ENCODE results near the gene CXCL1.

Gene CXCL1

GRCh38 chr4:73869130-73870055, at the start of gene CXCL1:
TSS of gene CXCL1 (plus strand) at chr4:73869393. CDS start at chr4:73869471, 78 bp downstream.
- no peak for DNase-seq (ENCODE audit: low read depth, low spot score)
- H3K4me1 ChIP-seq (ENCODE audit: control insufficient read depth, insufficient read depth, low read length), result no peaks in the 10 kb centered on the region
- no peaks in the 10 kb centered on the region for H3K9me3 ChIP-seq (ENCODE audit: control insufficient read depth, insufficient read depth, low read length)
- no peaks in the 10 kb centered on the region for H3K36me3 ChIP-seq (ENCODE audit: control insufficient read depth, insufficient read depth, low read length)
- peaks cover 2% of the 10 kb centered on the region; the same call in 1 of the 2 replicates for H3K27me3 ChIP-seq (ENCODE audit: control insufficient read depth, insufficient read depth, low read length)
- H3K27ac ChIP-seq (ENCODE audit: low read length), result no peak within 1 kb of the TSS
- peak within 1 kb of the TSS; percentile 69 for H3K4me3 ChIP-seq (ENCODE audit: low read length)
- WGBS (ENCODE audit: insufficient coverage, insufficient read length), result no CpG with 5 or more reads among the region's 61 CpGs

DNA sequence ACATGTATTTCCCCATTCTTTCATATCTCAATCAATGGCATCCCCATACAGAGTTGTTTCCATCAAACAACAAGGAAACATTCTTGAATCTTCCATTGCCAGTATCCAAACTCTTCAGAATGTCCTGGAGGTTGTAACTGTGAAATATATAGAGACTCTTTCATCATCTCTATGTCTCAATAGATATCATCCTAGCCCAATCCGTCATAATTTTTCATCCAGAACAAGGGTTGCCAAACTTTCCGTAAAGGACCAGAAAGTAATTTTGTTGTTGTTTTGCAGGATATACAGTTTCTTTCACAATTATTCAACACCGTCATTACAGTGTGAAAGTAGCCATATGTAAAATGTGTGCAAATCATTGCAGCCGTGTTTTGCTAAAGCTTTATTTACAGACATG, 47.9 kb upstream of the CXCL1 start:
- WGBS (ENCODE audit: insufficient coverage, insufficient read length), result no CpG with 5 or more reads among the region's 4 CpGs
- no peak overlapping the region for H3K27ac ChIP-seq (ENCODE audit: low read length)
- no peak for DNase-seq (ENCODE audit: low read depth, low spot score)
- H3K4me1 ChIP-seq (ENCODE audit: control insufficient read depth, insufficient read depth, low read length), result no peaks in the 10 kb centered on the region
- H3K36me3 ChIP-seq (ENCODE audit: control insufficient read depth, insufficient read depth, low read length), result no peaks in the 10 kb centered on the region
- H3K4me3 ChIP-seq (ENCODE audit: low read length), result no peak overlapping the region
- no peaks in the 10 kb centered on the region for H3K27me3 ChIP-seq (ENCODE audit: control insufficient read depth, insufficient read depth, low read length)
- H3K9me3 ChIP-seq (ENCODE audit: control insufficient read depth, insufficient read depth, low read length), result no peaks in the 10 kb centered on the region

GRCh38 chr4:73822389-73822788, 46.8 kb upstream of the CXCL1 start:
- Histone ChIP-seq H3K4me3 (ENCODE audit: low read length) (no peak overlapping the region), H3K36me3 (ENCODE audit: control insufficient read depth, insufficient read depth, low read length) (no peaks in the 10 kb centered on the region), H3K27me3 (ENCODE audit: control insufficient read depth, insufficient read depth, low read length) (no peaks in the 10 kb centered on the region), H3K4me1 (ENCODE audit: control insufficient read depth, insufficient read depth, low read length) (no peaks in the 10 kb centered on the region), H3K27ac (ENCODE audit: low read length) (no peak overlapping the region), H3K9me3 (ENCODE audit: control insufficient read depth, insufficient read depth, low read length) (no peaks in the 10 kb centered on the region)
- no CpG with 5 or more reads among the region's 3 CpGs for WGBS (ENCODE audit: insufficient coverage, insufficient read length)
- DNase-seq (ENCODE audit: low read depth, low spot score), result no peak

DNA sequence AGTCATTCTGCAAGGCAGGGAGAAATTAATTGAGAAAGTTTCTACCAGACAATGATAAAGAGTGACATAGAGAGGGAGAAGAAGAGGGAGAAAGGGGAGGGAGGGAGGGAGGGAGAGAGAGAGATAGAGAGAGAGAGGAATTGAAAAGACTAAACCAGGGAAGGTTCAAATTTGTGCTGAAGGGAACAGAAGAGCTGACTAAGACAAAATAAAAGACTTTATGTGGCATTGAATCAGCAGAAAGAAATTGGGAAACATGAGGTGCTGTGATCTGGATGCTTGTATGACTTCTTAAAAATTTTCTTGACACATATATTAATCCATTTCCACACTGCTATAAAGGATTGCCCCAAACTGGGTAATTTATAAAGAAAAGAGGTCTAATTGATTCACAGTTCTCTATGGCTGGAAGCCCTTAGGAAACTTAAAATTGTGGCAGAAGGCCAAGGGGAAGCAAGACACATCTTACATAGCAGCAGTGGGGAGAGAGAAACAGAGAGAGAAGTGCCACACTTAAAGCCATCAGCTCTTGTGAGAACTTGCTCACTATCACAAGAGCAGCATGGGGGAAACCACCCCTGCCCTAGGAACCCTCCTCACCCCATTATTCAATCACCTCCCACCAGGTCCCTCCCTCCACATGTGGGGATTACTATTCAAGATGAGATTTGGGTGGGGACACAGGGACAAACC, 46.2 kb upstream of the CXCL1 start:
- Histone ChIP-seq H3K27me3 (ENCODE audit: control insufficient read depth, insufficient read depth, low read length) (no peaks in the 10 kb centered on the region), H3K9me3 (ENCODE audit: control insufficient read depth, insufficient read depth, low read length) (no peaks in the 10 kb centered on the region), H3K4me1 (ENCODE audit: control insufficient read depth, insufficient read depth, low read length) (no peaks in the 10 kb centered on the region), H3K36me3 (ENCODE audit: control insufficient read depth, insufficient read depth, low read length) (no peaks in the 10 kb centered on the region), H3K27ac (ENCODE audit: low read length) (no peak overlapping the region), H3K4me3 (ENCODE audit: low read length) (no peak overlapping the region)
- no peak for DNase-seq (ENCODE audit: low read depth, low spot score)

DNA sequence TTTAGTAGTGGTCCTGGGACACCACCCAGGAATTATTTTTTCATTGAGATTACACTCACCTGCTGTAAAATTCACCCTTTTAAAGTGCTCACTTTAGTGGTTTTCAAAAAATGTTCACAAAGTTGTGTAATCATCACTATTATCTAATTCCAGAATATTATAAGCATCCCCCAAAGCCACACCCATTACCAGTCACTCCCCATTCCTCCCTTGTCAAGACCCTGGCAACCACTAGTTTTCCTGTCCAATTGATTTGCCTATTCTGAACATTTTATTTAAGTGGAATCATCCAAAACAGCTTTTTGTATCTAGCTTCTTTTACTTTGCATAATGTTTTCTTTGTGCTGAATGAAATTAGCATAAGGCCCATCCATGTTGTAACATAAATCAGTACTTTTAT, 45.4 kb upstream of the CXCL1 start:
- Histone ChIP-seq H3K4me3 (ENCODE audit: low read length) (no peak overlapping the region), H3K27me3 (ENCODE audit: control insufficient read depth, insufficient read depth, low read length) (no peaks in the 10 kb centered on the region), H3K36me3 (ENCODE audit: control insufficient read depth, insufficient read depth, low read length) (no peaks in the 10 kb centered on the region), H3K4me1 (ENCODE audit: control insufficient read depth, insufficient read depth, low read length) (no peaks in the 10 kb centered on the region), H3K27ac (ENCODE audit: low read length) (no peak overlapping the region), H3K9me3 (ENCODE audit: control insufficient read depth, insufficient read depth, low read length) (no peaks in the 10 kb centered on the region)
- no peak for DNase-seq (ENCODE audit: low read depth, low spot score)

- Histone ChIP-seq H3K4me3 (ENCODE audit: low read length) (no peak overlapping the region), H3K27me3 (ENCODE audit: control insufficient read depth, insufficient read depth, low read length) (no peaks in the 10 kb centered on the region), H3K4me1 (ENCODE audit: control insufficient read depth, insufficient read depth, low read length) (no peaks in the 10 kb centered on the region), H3K27ac (ENCODE audit: low read length) (no peak overlapping the region), H3K36me3 (ENCODE audit: control insufficient read depth, insufficient read depth, low read length) (no peaks in the 10 kb centered on the region), H3K9me3 (ENCODE audit: control insufficient read depth, insufficient read depth, low read length) (no peaks in the 10 kb centered on the region)
- WGBS (ENCODE audit: insufficient coverage, insufficient read length), result no CpG with 5 or more reads among the region's 3 CpGs
- no peak for DNase-seq (ENCODE audit: low read depth, low spot score)
Observed at GRCh38 chr4:73828956-73829355, 40.2 kb upstream of the CXCL1 start.

DNA sequence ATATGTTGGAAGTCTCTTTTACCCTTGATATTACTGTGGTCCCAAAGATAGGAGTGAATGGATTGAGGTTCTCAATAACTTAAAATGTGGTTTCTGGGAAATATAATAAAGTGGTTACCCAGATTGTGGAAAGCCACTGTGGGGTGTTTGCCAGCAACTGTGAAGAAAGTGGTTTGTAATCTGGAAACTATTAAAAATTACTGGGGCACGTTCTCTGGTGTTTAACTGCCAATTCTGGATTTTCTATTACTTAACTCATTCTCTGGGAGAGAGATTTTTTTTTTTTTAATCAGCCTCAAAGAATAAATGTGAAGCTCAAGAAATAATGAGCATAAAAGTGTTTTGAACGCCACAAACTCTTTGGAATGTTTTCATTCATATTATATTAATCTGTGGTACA, 37.6 kb upstream of the CXCL1 start:
- H3K9me3 ChIP-seq (ENCODE audit: control insufficient read depth, insufficient read depth, low read length), result no peaks in the 10 kb centered on the region
- no peak overlapping the region for H3K27ac ChIP-seq (ENCODE audit: low read length)
- no peaks in the 10 kb centered on the region for H3K27me3 ChIP-seq (ENCODE audit: control insufficient read depth, insufficient read depth, low read length)
- no peaks in the 10 kb centered on the region for H3K4me1 ChIP-seq (ENCODE audit: control insufficient read depth, insufficient read depth, low read length)
- H3K36me3 ChIP-seq (ENCODE audit: control insufficient read depth, insufficient read depth, low read length), result no peaks in the 10 kb centered on the region
- H3K4me3 ChIP-seq (ENCODE audit: low read length), result no peak overlapping the region
- WGBS (ENCODE audit: insufficient coverage, insufficient read length), result no CpG with 5 or more reads among the region's 2 CpGs
- DNase-seq (ENCODE audit: low read depth, low spot score), result no peak

DNA sequence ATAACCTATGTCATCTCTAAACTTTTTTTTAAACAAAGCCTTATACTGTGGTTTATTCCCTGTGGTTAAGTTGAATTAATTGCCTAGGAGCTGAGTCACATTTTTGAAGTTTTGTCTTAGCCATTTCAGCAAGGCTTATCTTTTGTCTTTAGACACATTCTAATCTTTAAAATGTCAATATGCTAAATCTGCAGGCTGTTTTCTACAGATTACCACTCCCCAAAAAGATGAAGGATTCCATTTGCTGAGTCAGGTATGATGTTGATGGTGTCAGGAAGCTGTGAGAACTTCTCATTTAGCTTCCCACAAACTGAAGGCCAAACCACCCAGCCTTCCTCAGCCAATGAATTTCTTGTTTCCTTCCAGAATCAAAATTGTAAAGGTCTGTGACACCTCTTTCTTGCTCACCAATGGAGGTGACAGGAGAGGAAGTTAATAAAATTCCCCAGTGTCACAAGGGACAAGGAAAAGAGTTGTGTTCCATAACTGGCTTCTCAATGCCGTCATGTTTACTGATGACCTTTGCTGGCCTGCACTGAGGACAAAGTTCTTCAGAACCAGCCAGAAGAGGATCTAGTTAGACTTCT, 36.4 kb upstream of the CXCL1 start:
- H3K4me1 ChIP-seq (ENCODE audit: control insufficient read depth, insufficient read depth, low read length), result no peaks in the 10 kb centered on the region
- H3K9me3 ChIP-seq (ENCODE audit: control insufficient read depth, insufficient read depth, low read length), result no peaks in the 10 kb centered on the region
- no peak overlapping the region for H3K4me3 ChIP-seq (ENCODE audit: low read length)
- WGBS (ENCODE audit: insufficient coverage, insufficient read length), result no CpG with 5 or more reads among the region's 1 CpG
- no peak overlapping the region for H3K27ac ChIP-seq (ENCODE audit: low read length)
- DNase-seq (ENCODE audit: low read depth, low spot score), result no peak
- no peaks in the 10 kb centered on the region for H3K27me3 ChIP-seq (ENCODE audit: control insufficient read depth, insufficient read depth, low read length)
- H3K36me3 ChIP-seq (ENCODE audit: control insufficient read depth, insufficient read depth, low read length), result no peaks in the 10 kb centered on the region

GRCh38 chr4:73836373-73837279, 32.6 kb upstream of the CXCL1 start, which contains the start of gene CXCL6:
TSS of gene CXCL6 (plus strand) at chr4:73836678. CDS start at chr4:73836751, 73 bp downstream.
- no CpG with 5 or more reads among the region's 41 CpGs for WGBS (ENCODE audit: insufficient coverage, insufficient read length)
- Histone ChIP-seq H3K4me3 (ENCODE audit: low read length) (peak within 1 kb of the TSS; percentile 72), H3K9me3 (ENCODE audit: control insufficient read depth, insufficient read depth, low read length) (no peaks in the 10 kb centered on the region), H3K36me3 (ENCODE audit: control insufficient read depth, insufficient read depth, low read length) (no peaks in the 10 kb centered on the region), H3K4me1 (ENCODE audit: control insufficient read depth, insufficient read depth, low read length) (no peaks in the 10 kb centered on the region), H3K27ac (ENCODE audit: low read length) (no peak within 1 kb of the TSS), H3K27me3 (ENCODE audit: control insufficient read depth, insufficient read depth, low read length) (no peaks in the 10 kb centered on the region)
- no peak for DNase-seq (ENCODE audit: low read depth, low spot score)

- no CpG with 5 or more reads among the region's 5 CpGs for WGBS (ENCODE audit: insufficient coverage, insufficient read length)
- Histone ChIP-seq H3K27me3 (ENCODE audit: control insufficient read depth, insufficient read depth, low read length) (no peaks in the 10 kb centered on the region), H3K4me3 (ENCODE audit: low read length) (no peak overlapping the region), H3K36me3 (ENCODE audit: control insufficient read depth, insufficient read depth, low read length) (no peaks in the 10 kb centered on the region), H3K27ac (ENCODE audit: low read length) (no peak overlapping the region), H3K4me1 (ENCODE audit: control insufficient read depth, insufficient read depth, low read length) (no peaks in the 10 kb centered on the region), H3K9me3 (ENCODE audit: control insufficient read depth, insufficient read depth, low read length) (no peaks in the 10 kb centered on the region)
- no peak for DNase-seq (ENCODE audit: low read depth, low spot score)
Observed at GRCh38 chr4:73839071-73839470, 30.1 kb upstream of the CXCL1 start.
